Psoas muscle (tissue), 8 donors: ENCODE measurements around the gene CXCR1. TPM values are rescaled to one million over a fixed set of nuclear protein-coding genes. Genes with fewer than 3 reads are reported as not detected.
A peak's percentile ranks its signal among the peaks of the same experiment; 100 is the strongest.

Experiments
- ATAC-seq, 4 donors: fragments of 200-7000 bp; cut with Tn5 transposase; one replicate each; pipeline ENCODE4 v1.9.1; 2020; ENCODE audit warnings: moderate library complexity in 3 of 4, mild to moderate bottlenecking in 2 of 4
- DNase-seq, 2 donors: peaks; one replicate each; pipeline ENCODE4 v3.0.0-alpha.2; 2020
- H3K27ac ChIP-seq: fragments of 200-600 bp; one replicate; pipeline ENCODE4 v1.8.0; 2022
- H3K27me3 ChIP-seq, 3 donors: fragments of 200-600 bp in 1 of 3; one replicate each; pipeline versions ENCODE4 v1.6.1 to v1.8.0; 2013 to 2022; ENCODE audit warnings: low read length in 2 of 3, mild to moderate bottlenecking in 2 of 3, moderate library complexity in 1 of 3; ENCODE audit not compliant: insufficient read depth in 3 of 3
- H3K36me3 ChIP-seq, 2 donors: fragments of 200-600 bp in 1 of 2; one replicate each; pipeline versions ENCODE4 v1.6.1 to v1.8.0; 2013 to 2022; ENCODE audit warnings: low read depth in 1 of 2, mild to moderate bottlenecking in 1 of 2, moderate library complexity in 1 of 2; ENCODE audit not compliant: insufficient read depth in 1 of 2
- H3K4me1 ChIP-seq: fragments of 200-600 bp; one replicate; pipeline ENCODE4 v1.8.0; 2022
- H3K4me3 ChIP-seq: fragments of 200-600 bp; one replicate; pipeline ENCODE4 v1.8.0; 2022; ENCODE audit warnings: mild to moderate bottlenecking
- H3K9me3 ChIP-seq: fragments of 200-600 bp; one replicate; pipeline ENCODE4 v1.8.0; 2022
- WGBS, 3 donors: extraction: QIAGEN DNeasy Blood & Tissue Kit; methylation state at CpG; one replicate each; pipeline versions ENCODE4 v1.1.6 to v1.1.7; 2013; 5-methylcytosine and 5-hydroxymethylcytosine counted together
- intact Hi-C, 2 donors: fragments of 100-400 bp; cut with DNase I; formaldehyde crosslinking; loops; one replicate each; pipeline versions ENCODE4 v1.11.0 to v1.14.2; 2022
- polyA plus RNA-seq, 3 donors: library from polyadenylated mRNA; stranded (reverse); fragments of 200-250 nt; gene quantifications; one replicate each; pipeline ENCODE4 v1.2.3, GENCODE V29; 2013
- total RNA-seq, 4 donors: library from RNA; stranded (reverse); fragmentation: NEBNext Ultra II Directional in 2 of 4; extraction: Animal tissue kit (Norgen Biotek cat#: 25700) in 2 of 4; gene quantifications; one replicate each; pipeline versions ENCODE4 v1.2.1 to v1.2.4, GENCODE V29; 2021 to 2023
- TF ChIP-seq, protein P1 (sequence below): fragments of 200-600 bp; IDR thresholded peaks from one replicate; pipeline ENCODE4 v1.8.0; 2022; ENCODE audit warnings: antibody characterized with exemption
- donor health status: healthy with polysubstance abuse.
- donor health status: DM: no; HTN: no; CAD: no; lungs with moderate emphysema.
- donor health status: Bipolar disorder and iron deficiency.
- donor health status: healthy.
- donor health status: DM: yes; HTN: yes; CAD: no.
- donor health status: DM: no; HTN: no; CAD: no.
- donor health status: DM: no; HTN: no; CAD: no.
- donor health status: DM: yes; HTN: yes; CAD: no.

Gene CXCR1
- total and polyA plus RNA-seq, 7 donors: 0.10 to 0.96 (median 0.69) TPM; not detected in 2

DNA sequence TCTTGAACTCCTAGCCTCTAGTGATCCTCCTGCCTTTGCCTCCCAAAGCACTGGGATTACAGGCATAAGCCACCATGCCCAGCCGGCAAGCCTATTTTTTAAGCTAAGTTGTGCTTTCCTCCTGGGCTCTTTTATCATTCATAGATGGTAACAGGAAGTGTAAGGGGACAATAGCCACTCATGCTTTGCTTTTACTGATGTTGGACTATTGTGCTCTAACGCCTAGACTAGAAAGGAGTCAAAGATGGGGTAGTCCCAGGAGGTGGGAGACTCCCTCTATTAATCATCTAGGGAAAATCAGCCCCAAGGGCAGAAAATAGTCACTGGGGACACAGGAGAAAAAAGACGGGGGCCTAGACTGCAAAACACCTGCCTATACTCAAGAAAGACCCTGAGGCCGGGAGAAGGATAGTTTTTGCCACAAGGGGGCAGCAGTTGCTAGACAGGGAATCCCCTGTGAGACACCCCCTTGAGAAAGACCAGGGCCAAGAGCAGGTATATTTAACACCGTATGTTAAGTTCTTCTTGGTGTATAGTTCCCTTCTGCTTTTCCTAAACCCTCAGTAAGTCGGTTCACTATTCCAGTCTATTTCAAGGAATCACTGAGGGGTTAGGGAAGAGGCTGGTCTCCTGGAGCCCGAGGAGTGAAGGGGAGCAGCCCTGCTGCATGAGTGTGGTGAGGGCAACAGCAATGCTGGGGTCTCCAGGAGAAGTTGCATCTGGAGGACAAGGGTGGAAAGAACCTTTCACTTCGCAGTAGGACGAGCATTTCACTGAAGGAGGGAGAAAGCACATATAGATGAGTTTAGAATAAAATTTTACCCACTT is 2.1 kb upstream of the CXCR1 start:
- no peaks in the 10 kb centered on the region for H3K36me3 ChIP-seq
- peak; percentile 51 to 82 (median 65) for ATAC-seq
- intact Hi-C loops: no loop called here
- no peak overlapping the region for H3K4me3 ChIP-seq
- DNase-seq: peak in 1 of 2 donors; percentile 22
- H3K4me1 ChIP-seq: no peaks in the 10 kb centered on the region
- 40 to 43% (median 40%) methylated on average over 9 of the region's 9 CpGs for WGBS, 3 donors
- TF ChIP-seq, protein P1, sequence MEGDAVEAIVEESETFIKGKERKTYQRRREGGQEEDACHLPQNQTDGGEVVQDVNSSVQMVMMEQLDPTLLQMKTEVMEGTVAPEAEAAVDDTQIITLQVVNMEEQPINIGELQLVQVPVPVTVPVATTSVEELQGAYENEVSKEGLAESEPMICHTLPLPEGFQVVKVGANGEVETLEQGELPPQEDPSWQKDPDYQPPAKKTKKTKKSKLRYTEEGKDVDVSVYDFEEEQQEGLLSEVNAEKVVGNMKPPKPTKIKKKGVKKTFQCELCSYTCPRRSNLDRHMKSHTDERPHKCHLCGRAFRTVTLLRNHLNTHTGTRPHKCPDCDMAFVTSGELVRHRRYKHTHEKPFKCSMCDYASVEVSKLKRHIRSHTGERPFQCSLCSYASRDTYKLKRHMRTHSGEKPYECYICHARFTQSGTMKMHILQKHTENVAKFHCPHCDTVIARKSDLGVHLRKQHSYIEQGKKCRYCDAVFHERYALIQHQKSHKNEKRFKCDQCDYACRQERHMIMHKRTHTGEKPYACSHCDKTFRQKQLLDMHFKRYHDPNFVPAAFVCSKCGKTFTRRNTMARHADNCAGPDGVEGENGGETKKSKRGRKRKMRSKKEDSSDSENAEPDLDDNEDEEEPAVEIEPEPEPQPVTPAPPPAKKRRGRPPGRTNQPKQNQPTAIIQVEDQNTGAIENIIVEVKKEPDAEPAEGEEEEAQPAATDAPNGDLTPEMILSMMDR: peak; percentile 57
- no peaks in the 10 kb centered on the region for H3K9me3 ChIP-seq
- H3K27ac ChIP-seq: no peak overlapping the region
- peaks cover 0 to 6% (median 2%) of the 10 kb centered on the region in 3 donors for H3K27me3 ChIP-seq

DNA sequence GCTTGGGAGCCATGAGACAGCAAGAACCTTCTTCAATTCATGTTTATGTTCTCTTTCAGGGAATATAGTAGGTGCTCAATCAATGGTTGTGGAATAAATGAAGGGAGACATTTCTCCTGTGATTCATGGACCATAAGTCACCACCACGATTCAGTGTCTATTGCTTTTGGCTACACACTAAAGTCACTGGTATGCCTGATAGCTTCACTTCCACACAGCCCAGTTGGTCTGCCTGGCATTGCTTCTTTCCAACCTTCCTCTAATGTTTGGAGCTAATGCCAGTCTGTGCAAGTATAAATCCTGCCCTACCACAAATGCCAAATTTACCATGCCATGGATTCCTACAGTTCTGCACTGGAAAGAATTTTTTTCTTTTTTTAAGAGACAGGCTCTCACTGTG is 1.3 kb upstream of the CXCR1 start:
- no peaks in the 10 kb centered on the region for H3K9me3 ChIP-seq
- intact Hi-C loops: no loop called here
- no peak for ATAC-seq
- TF ChIP-seq, protein P1: no peak
- no peak for DNase-seq
- 30 to 44% (median 37%) methylated on average over 1 of the region's 1 CpG for WGBS, 3 donors
- H3K4me1 ChIP-seq: no peaks in the 10 kb centered on the region
- H3K4me3 ChIP-seq: no peak overlapping the region
- no peaks in the 10 kb centered on the region for H3K36me3 ChIP-seq
- H3K27me3 ChIP-seq: peaks cover 0 to 6% (median 2%) of the 10 kb centered on the region in 3 donors
- H3K27ac ChIP-seq: no peak overlapping the region

DNA sequence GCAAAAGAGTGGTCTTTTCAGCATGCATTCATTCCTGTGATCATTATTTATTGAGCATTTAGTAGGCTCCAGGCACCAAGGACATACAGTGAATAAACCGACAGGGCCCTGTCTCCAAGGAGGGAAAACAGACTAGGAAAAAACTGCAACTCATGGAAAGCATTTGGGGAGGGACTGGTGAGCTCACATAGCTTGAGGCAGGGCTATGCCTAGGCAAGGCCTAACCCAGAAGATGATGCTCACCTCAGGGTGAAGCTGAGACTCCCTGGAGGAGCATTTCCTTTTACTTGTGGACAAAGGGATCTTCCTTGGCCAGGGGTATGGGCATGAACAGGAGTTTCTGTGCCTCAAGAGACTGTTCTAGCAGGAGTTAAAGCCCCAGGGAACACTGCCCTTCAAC is 3.9 kb downstream of the CXCR1 start:
- intact Hi-C loops: no loop called here
- no peaks in the 10 kb centered on the region for H3K9me3 ChIP-seq
- no peaks in the 10 kb centered on the region for H3K36me3 ChIP-seq
- H3K4me3 ChIP-seq: no peak overlapping the region
- no peaks in the 10 kb centered on the region for H3K4me1 ChIP-seq
- H3K27me3 ChIP-seq: peaks cover 0 to 2% (median 0%) of the 10 kb centered on the region in 3 donors
- H3K27ac ChIP-seq: no peak overlapping the region
- DNase-seq: no peak
- TF ChIP-seq, protein P1: no peak
- 76 to 96% (median 88%) methylated on average over 1 of the region's 1 CpG for WGBS, 3 donors
- no peak for ATAC-seq

DNA sequence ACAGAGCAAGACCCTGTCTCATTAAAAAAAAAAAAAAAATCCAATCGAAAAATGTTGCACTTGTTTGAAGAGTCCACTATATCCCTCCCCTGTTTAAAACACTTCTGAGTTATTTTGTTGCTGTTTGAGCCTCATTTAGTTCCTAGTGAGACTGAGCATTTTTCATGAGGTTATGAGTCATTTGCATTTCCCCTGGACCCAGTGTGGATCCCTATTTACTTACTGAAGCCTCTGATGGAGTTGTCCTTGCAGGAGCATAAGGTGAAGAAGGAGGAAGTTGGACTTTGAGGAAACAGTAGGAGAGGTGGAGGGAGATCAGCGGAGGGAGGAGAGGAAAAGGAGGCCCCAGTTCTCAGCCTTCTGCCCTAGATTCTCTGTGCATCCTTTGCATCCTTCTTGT is 5.1 kb downstream of the CXCR1 start:
- DNase-seq (no peak), ATAC-seq (no peak)
- H3K4me1 ChIP-seq: no peaks in the 10 kb centered on the region
- H3K27ac ChIP-seq: no peak overlapping the region
- H3K27me3 ChIP-seq: peaks cover 0 to 2% (median 0%) of the 10 kb centered on the region in 3 donors
- H3K9me3 ChIP-seq: no peaks in the 10 kb centered on the region
- 67 to 78% (median 71%) methylated on average over 2 of the region's 2 CpGs for WGBS, 3 donors
- H3K36me3 ChIP-seq: no peaks in the 10 kb centered on the region
- H3K4me3 ChIP-seq: no peak overlapping the region
- TF ChIP-seq, protein P1: no peak
- intact Hi-C loops: no loop called here
